Karpas-422 (cell line): ENCODE results near the gene UBE2L5. TPM values are rescaled to one million over a fixed set of nuclear protein-coding genes. Genes with fewer than 3 reads are reported as not detected.

Experiments
- DNase-seq: peaks from one replicate; pipeline ENCODE4 v3.0.0-alpha.2; 2015
- H2AFZ ChIP-seq: fragments of 200-600 bp; sonication (generic); 2 replicates; pipeline ENCODE4 v1.6.1; 2014; ENCODE audit warnings: antibody characterized with exemption, low read length, mixed read lengths
- H3K27ac ChIP-seq: fragments of 200-600 bp; sonication (generic); 2 replicates; pipeline ENCODE4 v1.5.1; 2014; ENCODE audit warnings: mild to moderate bottlenecking, low read length, moderate library complexity
- H3K27me3 ChIP-seq: fragments of 200-600 bp; sonication (generic); 2 replicates; pipeline ENCODE4 v1.6.1; 2014; ENCODE audit warnings: low read length, mixed read lengths
- H3K36me3 ChIP-seq: fragments of 200-600 bp; sonication (generic); 2 replicates; pipeline ENCODE4 v1.6.1; 2014; ENCODE audit warnings: low read length, mixed read lengths; ENCODE audit not compliant: insufficient read depth
- H3K4me1 ChIP-seq: fragments of 200-600 bp; sonication (generic); 2 replicates; pipeline ENCODE4 v1.6.1; 2014; ENCODE audit warnings: mild to moderate bottlenecking, low read length, mixed read lengths
- H3K4me2 ChIP-seq: fragments of 200-600 bp; sonication (generic); 2 replicates; pipeline ENCODE4 v1.6.1; 2014; ENCODE audit warnings: low read length, low read depth, mild to moderate bottlenecking; ENCODE audit not compliant: poor library complexity, severe bottlenecking
- H3K4me3 ChIP-seq: fragments of 200-600 bp; sonication (generic); 2 replicates; pipeline ENCODE4 v1.5.1; 2014; ENCODE audit warnings: mild to moderate bottlenecking, antibody characterized with exemption, low read length, mixed read lengths
- H3K79me2 ChIP-seq: fragments of 200-600 bp; sonication (generic); 2 replicates; pipeline ENCODE4 v1.6.1; 2014; ENCODE audit warnings: mild to moderate bottlenecking, low read length, mixed read lengths
- H3K9ac ChIP-seq: fragments of 200-600 bp; sonication (generic); 2 replicates; pipeline ENCODE4 v1.6.0; 2014; ENCODE audit warnings: low read length
- H3K9me2 ChIP-seq: fragments of 200-600 bp; sonication (generic), shearing (Covaris generic); replicated peaks from 2 replicates; pipeline ENCODE4 v1.6.0; 2014; ENCODE audit warnings: mild to moderate bottlenecking, low read length, moderate library complexity; ENCODE audit not compliant: insufficient read depth
- H3K9me3 ChIP-seq: fragments of 300-700, 200-600 bp; sonication (generic); 2 replicates; pipeline ENCODE4 v1.6.1; 2014; ENCODE audit warnings: low read length, mixed read lengths
- H4K20me1 ChIP-seq: fragments of 200-600 bp; sonication (generic); 2 replicates; pipeline ENCODE4 v1.6.1; 2014; ENCODE audit warnings: mild to moderate bottlenecking, antibody characterized with exemption, low read length, low read depth; ENCODE audit not compliant: insufficient read depth
- total RNA-seq: library from RNA; depleted of rRNA; stranded (reverse); fragments of >200 nt; shearing (Covaris generic); gene quantifications from 2 replicates; pipeline ENCODE4 v1.2.3, GENCODE V29; 2014; ENCODE audit warnings: low replicate concordance

The UBE2L5 gene
- total RNA-seq, 1 experiment from 2014 or later, result not detected

- no peak for DNase-seq
- Histone ChIP-seq H3K9me2 (no peaks in the 10 kb centered on the region), H3K4me3 (no peak overlapping the region), H3K4me1 (peaks cover 42% of the 10 kb centered on the region), H3K36me3 (no peaks in the 10 kb centered on the region), H3K9me3 (no peaks in the 10 kb centered on the region), H3K27me3 (no peaks in the 10 kb centered on the region), H2AFZ (no peak overlapping the region), H3K4me2 (no peak overlapping the region), H3K9ac (no peak overlapping the region), H3K79me2 (no peaks in the 10 kb centered on the region), H4K20me1 (no peaks in the 10 kb centered on the region), H3K27ac (no peak overlapping the region)
Measured at GRCh38 chr13:30410705-30411125, 11.6 kb upstream of the UBE2L5 start.

- Histone ChIP-seq H3K4me2 (no peak overlapping the region), H3K9me2 (no peaks in the 10 kb centered on the region), H3K4me3 (no peak overlapping the region), H3K27me3 (no peaks in the 10 kb centered on the region), H3K27ac (no peak overlapping the region), H3K79me2 (no peaks in the 10 kb centered on the region), H4K20me1 (no peaks in the 10 kb centered on the region), H2AFZ (no peak overlapping the region), H3K9ac (no peak overlapping the region), H3K4me1 (peaks cover 48% of the 10 kb centered on the region), H3K9me3 (no peaks in the 10 kb centered on the region), H3K36me3 (no peaks in the 10 kb centered on the region)
- no peak for DNase-seq
Measured at GRCh38 chr13:30412346-30412745, 9.9 kb upstream of the UBE2L5 start.

GRCh38 chr13:30413842-30414241, 8.5 kb upstream of the UBE2L5 start:
- no peak overlapping the region for H3K27ac ChIP-seq
- H3K4me3 ChIP-seq, result no peak overlapping the region
- peaks cover 54% of the 10 kb centered on the region for H3K4me1 ChIP-seq
- no peaks in the 10 kb centered on the region for H3K36me3 ChIP-seq
- DNase-seq, result no peak
- no peak overlapping the region for H3K4me2 ChIP-seq
- H3K79me2 ChIP-seq, result no peaks in the 10 kb centered on the region
- H2AFZ ChIP-seq, result no peak overlapping the region
- no peaks in the 10 kb centered on the region for H3K9me2 ChIP-seq
- no peaks in the 10 kb centered on the region for H3K27me3 ChIP-seq
- no peaks in the 10 kb centered on the region for H4K20me1 ChIP-seq
- H3K9me3 ChIP-seq, result no peaks in the 10 kb centered on the region
- no peak overlapping the region for H3K9ac ChIP-seq

GRCh38 chr13:30415430-30416030, 6.8 kb upstream of the UBE2L5 start:
- H2AFZ ChIP-seq, result no peak overlapping the region
- 0 out of 2 replicates have a peak overlapping the region, but pooled peaks have one; percentile 29 for H3K4me3 ChIP-seq

GRCh38 chr13:30416471-30416870, 5.8 kb upstream of the UBE2L5 start:
- Histone ChIP-seq H3K4me1 (peaks cover 78% of the 10 kb centered on the region), H3K9me3 (no peaks in the 10 kb centered on the region), H3K9ac (no peak overlapping the region), H3K27ac (peak overlapping the region; percentile 82), H2AFZ (no peak overlapping the region), H3K27me3 (no peaks in the 10 kb centered on the region), H3K36me3 (no peaks in the 10 kb centered on the region), H4K20me1 (no peaks in the 10 kb centered on the region), H3K4me2 (peak overlapping the region; percentile 66), H3K79me2 (no peaks in the 10 kb centered on the region), H3K9me2 (no peaks in the 10 kb centered on the region), H3K4me3 (no peak overlapping the region)
- peak; percentile 85 for DNase-seq

More at GRCh38 chr13:30415430-30416030, 6.8 kb upstream of the UBE2L5 start:
- H3K9me3 ChIP-seq, result no peaks in the 10 kb centered on the region
- H3K9ac ChIP-seq, result 0 out of 2 replicates have a peak overlapping the region, but pooled peaks have one; percentile 27
- H3K36me3 ChIP-seq, result no peaks in the 10 kb centered on the region
- no peaks in the 10 kb centered on the region for H3K79me2 ChIP-seq
- H3K27ac ChIP-seq, result peak overlapping the region; percentile 82
- DNase-seq, result peak; percentile 85
- no peaks in the 10 kb centered on the region for H3K27me3 ChIP-seq
- H4K20me1 ChIP-seq, result no peaks in the 10 kb centered on the region
- peaks cover 69% of the 10 kb centered on the region for H3K4me1 ChIP-seq
- H3K9me2 ChIP-seq, result no peaks in the 10 kb centered on the region
- H3K4me2 ChIP-seq, result peak overlapping the region; percentile 66

GRCh38 chr13:30418075-30418716, 4.1 kb upstream of the UBE2L5 start:
- H3K79me2 ChIP-seq, result peaks cover 8% of the 10 kb centered on the region; the same call in 1 of the 2 replicates
- H3K9me3 ChIP-seq, result no peaks in the 10 kb centered on the region
- no peaks in the 10 kb centered on the region for H3K36me3 ChIP-seq
- H3K9me2 ChIP-seq, result no peaks in the 10 kb centered on the region
- H3K4me3 ChIP-seq, result no peak overlapping the region
- no peak for DNase-seq
- no peak overlapping the region for H2AFZ ChIP-seq
- peak overlapping the region; percentile 96 for H3K27ac ChIP-seq
- peaks cover 81% of the 10 kb centered on the region for H3K4me1 ChIP-seq
- no peak overlapping the region for H3K9ac ChIP-seq
- no peaks in the 10 kb centered on the region for H4K20me1 ChIP-seq
- peak overlapping the region; percentile 10 for H3K4me2 ChIP-seq
- H3K27me3 ChIP-seq, result no peaks in the 10 kb centered on the region

GRCh38 chr13:30418717-30419459, 3.4 kb upstream of the UBE2L5 start:
- no peaks in the 10 kb centered on the region for H3K27me3 ChIP-seq
- H2AFZ ChIP-seq, result no peak overlapping the region
- H3K9ac ChIP-seq, result peak overlapping the region; percentile 22; the same call in 1 of the 2 replicates
- no peaks in the 10 kb centered on the region for H3K9me2 ChIP-seq
- DNase-seq, result no peak
- H4K20me1 ChIP-seq, result no peaks in the 10 kb centered on the region
- H3K4me1 ChIP-seq, result peaks cover 84% of the 10 kb centered on the region
- H3K4me3 ChIP-seq, result no peak overlapping the region
- peaks cover 8% of the 10 kb centered on the region; the same call in 1 of the 2 replicates for H3K79me2 ChIP-seq
- H3K36me3 ChIP-seq, result no peaks in the 10 kb centered on the region
- no peaks in the 10 kb centered on the region for H3K9me3 ChIP-seq
- peak overlapping the region; percentile 96 for H3K27ac ChIP-seq
- H3K4me2 ChIP-seq, result peak overlapping the region; percentile 10
